ENCODE measurements around the gene TCERG1L.

- no peak for TF ChIP-seq CTCF (IDR thresholded peaks at IDR 0.05 in 8 of 11, conservative IDR thresholded peaks at IDR 0.05 in 3 of 11)
- no peak for TF ChIP-seq POLR2A (IDR thresholded peaks at IDR 0.05)
Measured at GRCh38 chr10:131224106-131224505, 87.4 kb downstream of the TCERG1L start.
